Activated CD8-positive, alpha-beta memory T cell treated with anti-CD3 and anti-CD28 coated beads, Interleukin-2, amount 50 U/mL, for 24 hours (primary cell): Measurements from ENCODE around the gene TENM4.
"Not testable (repeated sequence)": the region's sequence is repeated elsewhere in the genome, so short reads cannot be mapped to it uniquely, and the experiment has no call there.

Source experiments
- DNase-seq: peaks from one replicate; pipeline ENCODE4 v3.0.0-alpha.2; 2020; ENCODE audit errors: extremely low read depth

Gene TENM4

DNA sequence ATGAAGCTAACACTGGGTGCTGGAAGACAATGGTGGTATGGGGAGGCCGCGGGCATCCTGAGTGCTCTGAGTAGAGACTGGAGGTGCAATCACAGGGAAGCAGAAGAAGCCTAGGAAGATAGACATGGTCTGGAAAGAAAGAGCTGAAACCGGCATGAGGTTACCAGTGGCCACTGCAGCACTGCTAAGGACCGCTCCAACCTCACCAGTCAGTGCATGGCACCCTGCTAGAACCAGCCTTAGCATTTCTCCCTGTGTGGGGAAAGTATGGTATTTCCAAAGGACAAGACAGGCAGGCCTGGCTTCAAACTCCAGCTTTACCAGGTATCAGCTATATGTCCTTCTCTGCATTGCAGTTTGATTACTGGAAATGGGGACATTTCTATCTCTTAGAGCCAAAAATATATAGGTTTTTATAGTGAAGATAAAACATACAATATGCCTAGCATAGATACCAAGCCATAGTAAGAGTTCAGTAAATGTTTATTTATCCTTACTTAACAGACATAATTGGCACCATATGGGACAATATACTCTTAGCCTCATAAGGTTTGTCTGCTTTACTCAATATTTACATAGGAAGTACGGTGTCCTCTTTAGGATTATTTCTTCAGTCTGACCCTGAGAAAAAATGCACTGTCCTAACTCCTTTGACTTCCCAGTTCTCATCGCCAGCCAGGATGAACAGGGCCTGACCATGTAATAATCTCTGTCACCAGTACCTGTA is 231.1 kb downstream of the TENM4 start:
- no peak for DNase-seq

DNA sequence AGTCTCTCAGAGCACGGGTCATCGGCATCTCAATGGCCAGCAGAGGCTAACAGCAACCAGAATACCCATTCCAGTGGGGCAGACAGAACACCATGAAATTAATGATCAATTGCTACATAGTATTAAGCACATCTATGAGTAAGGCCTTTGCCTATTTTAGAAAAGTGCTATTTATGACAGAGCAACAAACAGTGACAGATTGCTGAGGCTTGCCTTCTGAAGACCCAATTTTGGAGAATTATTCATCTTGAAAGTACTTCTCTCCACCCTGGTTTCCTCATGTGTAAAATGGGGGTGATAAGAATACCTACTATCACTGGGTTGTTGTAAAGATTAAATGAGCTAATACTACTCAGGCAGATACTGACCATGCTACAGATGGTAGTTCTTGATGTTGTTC is 232.7 kb downstream of the TENM4 start:
- DNase-seq: no peak

DNA sequence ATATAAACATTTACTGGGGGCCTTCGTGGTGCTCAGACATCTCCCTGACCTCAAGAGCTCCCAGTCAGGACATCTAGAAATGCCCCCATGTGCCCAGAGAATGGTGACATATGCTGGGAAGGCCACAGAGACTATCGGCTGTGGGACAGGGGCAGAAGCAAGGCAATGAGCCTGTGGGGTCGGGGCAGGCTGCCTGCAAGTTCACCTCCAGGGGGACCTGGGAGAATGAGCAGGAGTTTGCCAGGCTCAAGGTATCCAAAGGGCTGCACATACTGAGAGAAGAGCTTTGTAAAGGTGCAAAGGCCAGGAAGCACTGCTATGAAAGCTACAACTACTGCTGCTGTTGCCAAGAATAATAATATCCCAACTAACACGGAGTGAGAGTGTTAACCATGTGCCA is 233.9 kb downstream of the TENM4 start:
- no peak for DNase-seq

DNA sequence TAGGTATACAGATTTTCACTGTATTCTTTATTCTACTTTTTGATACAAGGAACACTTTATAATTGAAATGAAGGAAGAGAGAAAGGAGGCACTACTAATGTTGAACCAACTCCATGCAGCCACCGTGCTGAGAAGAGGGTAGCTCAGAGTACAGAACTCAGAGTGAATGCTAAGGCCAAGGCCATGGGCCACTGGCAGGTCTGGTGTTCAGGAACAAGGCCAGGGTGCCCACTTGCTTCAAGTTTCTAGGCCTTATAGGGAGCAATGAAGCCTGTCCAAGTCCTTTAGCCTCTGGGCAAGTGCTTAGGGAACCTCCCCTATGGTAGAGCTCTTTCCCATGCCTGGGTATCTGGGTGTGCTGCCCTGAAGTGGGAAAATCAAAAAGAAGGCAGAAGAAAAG is 235.0 kb downstream of the TENM4 start:
- no peak for DNase-seq

DNA sequence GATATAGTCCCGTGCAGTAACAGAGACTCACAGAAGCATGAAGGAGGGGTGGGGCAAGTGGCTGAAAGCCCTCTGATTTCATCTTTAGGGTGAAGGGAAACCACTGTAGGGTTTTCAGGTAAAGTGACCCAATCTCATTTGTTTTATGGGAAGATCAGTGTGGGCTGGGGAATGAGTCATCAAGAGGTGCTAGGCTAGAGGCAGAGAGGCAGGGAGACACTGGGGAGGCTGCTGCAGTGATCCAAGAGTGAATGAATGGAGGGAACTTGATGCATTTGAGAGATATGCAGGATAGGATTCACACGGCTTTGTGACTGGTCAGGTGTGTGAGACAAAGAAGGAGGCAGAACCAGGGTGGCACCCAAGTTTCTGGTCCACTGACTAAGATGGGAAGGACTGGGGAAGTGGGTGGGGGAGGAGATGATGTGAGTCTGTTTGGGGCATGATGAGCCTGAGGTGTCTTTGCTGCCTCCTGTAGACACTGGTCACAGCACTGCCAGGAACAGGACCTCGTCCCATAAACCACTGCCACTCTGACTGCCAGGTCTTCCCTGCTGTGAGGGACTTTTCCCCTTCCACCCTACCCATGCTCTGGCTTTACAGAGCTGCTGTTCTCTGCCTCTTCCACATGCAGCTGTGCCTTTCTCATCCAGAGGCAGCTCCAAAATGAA is 239.0 kb downstream of the TENM4 start:
- DNase-seq: no peak

DNA sequence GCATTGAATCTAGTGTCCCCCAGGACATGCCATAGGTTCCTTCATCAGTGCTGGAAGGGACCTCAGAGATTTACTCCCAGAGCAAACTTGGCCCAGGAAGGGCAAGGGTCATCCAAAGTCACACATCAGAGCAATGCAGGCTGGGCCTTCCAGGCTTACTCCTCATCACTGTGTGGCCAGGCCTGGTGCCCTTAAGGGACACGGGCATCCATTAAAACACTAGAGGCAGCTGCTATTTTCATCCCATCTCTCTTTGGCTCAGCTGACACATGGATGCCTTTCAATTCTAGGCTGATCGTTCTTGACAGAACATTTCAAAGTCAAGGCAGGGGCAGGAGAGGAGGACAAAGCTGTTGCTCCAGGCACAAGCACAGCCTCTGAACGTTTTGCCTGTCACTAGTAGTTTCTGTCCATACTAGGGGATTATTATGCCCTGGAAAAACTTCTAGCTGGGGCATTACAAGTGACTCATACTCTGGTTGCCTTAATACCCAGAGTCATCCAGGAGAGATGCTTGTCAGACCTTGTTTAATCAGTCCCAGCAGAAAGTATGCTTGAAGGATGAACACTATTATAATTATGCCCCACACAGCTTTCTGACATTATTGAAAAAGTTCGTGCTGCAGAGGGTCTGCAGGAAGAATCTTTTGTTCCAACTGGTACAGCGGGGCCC is 240.3 kb downstream of the TENM4 start:
- DNase-seq: no peak

DNA sequence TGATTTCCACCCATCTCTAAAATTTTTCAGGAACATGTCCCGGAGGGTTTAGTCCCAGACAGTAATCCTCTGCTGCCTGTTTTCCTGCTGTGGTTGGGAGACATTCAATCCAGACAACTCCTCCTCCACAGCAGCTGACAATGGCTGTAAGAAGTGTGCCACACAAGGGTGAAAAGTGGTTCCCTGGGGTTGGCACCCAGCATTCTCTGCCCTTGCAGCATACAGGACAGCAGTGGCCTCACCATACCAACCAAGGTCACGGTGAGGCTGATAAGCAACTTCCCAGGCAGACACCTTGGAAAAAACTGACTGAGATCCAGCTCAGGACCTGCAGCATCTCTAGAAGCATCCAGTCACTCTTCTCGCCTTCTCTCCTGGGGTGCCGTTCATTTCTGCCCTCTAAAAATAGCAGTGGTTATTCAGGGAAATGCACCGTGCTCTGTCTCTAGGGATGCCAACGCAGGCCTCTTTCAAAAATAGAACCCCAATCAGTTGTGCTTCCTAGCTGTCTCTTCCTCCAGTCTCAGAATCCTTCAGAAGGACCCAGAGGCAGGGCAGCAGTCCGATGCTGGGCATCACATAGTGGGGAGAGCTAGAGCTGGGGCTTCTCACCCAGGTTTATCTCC is 241.0 kb downstream of the TENM4 start:
- no peak for DNase-seq

DNA sequence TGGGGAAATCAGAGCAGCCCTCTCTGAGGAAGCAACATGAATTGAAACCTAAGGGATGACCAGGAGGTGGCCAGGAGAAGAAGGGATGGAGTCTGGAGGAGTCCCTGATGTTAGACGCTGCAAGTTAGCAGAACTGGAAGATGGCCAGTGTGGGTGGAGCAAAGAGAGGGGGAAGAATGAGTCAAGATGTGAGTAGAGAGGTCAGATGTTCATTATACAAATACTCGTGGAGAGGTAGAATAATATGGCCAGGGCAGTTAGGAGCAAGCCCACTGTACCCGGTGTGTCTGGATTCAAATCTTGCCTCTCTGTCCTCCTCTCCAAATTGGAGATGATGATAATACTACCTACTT is 242.0 kb downstream of the TENM4 start:
- no peak for DNase-seq

DNA sequence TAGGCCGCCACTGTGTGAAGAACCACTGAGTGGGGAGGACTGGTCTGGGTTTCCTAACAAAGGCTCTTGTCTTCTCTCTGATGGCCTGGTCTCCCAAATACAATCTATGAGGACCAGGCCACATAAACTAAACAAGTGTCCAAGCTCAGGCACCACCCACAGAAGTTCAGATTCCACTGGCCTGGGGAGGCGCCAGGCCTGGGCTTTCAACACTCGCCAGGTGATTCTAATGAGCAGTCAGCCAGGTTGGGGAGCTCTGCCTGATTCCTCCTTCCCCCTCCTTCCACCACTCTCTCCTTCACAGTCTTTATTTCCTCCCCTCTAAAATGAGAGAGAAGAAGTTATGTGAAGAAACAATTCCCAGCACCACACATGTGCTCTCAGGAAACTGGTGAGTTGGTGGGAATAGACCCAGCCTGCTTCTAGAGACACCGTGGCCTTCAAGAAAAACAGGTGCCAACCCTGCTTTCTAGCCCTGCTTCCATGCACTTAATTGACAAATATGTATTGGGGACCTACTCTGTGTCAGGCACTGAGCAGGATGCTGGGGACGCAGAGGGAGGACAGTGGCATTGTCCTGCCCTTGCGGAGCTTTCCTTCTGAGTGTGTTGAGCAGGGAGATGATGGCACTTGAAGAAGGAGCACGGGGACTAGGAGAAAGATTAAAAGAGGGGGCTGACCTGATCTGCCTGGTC is 242.5 kb downstream of the TENM4 start:
- DNase-seq: no peak

DNA sequence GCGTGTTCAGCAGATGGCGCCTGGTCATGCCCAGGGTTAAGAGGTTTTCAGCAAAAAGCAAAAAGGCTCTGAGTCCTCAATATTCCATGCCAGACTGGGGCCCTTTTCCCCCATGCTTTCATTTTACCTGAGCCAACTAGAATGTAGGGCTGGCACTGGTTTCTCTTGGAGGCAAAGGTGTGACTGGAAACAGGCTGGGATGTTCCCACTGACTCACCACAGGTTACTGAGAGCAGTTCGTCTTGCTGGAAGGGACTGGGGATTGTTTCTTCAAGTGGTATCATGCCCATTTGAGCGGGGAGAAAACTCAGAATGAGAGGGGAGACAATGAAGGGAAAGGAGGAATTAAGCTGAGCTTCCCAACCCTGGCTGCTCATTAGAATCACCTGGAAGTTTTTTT is 243.9 kb downstream of the TENM4 start:
- no peak for DNase-seq

DNA sequence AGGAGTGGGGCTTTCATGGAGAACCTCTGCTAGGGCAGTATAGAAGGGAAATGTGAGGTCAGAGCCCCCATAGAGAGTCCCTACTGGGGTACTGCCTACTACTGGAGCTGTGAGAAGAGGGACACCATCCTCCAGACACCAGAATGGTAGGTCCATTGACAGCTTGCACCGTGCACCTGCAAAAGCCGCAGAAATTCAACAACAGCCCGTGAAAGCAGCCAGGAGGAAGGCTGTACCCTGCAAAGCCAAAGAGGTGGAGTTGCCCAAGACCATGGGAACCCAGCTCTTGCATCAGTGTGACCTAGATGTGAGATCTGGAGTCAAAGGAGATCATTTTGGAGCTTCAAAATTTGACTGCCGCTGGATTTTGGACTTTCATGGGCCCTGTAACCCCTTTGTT is 245.6 kb downstream of the TENM4 start:
- DNase-seq: no peak

DNA sequence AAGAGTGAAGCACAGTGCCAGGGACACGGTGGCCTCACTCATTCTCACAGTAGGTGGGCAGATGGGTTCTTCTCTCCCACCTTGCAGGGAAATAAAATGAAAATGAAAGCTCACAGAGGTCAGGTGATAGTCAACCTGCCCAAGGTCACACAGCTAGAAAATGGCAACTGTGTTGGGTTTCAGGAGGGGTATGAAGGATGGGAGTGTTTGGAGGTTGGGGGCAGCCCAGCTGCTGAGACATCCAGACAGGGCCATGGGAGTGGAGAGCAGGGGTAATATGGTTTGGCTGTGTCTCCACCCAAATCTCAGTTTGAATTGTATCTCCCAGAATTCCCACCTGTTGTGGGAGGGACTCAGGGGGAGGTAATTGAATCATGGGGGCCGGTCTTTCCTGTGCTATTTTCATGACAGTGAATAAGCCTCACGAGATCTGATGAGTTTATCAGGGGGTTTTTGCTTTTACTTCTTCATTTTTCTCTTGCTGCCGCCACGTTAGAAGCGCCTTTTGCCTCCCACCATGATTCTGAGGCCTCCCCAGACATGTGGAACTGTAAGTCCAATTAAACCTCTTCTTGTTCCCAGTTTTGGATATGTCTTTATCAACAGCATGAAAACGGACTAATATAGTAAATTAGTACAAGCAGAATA is 247.0 kb downstream of the TENM4 start:
- DNase-seq: no peak

DNA sequence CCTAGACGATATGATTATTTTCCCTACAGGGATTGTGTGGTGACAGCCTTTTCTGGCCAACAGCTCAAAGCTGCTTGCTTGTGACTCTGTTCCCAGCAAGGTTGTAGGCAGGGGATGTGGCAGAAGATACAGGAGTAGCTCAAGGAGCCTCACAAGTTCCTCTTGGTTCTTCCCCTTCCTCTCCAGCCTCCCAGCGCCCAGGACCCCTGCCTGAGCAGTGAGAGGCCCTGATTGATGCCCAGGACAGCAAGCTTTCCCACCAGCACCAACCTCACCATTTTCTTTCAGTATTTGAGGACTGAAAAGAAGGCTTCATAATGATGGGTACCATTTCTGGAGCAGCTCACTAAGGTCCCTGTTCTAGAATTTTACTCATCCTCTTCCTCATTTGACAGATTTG is 248.0 kb downstream of the TENM4 start:
- DNase-seq: no peak

DNA sequence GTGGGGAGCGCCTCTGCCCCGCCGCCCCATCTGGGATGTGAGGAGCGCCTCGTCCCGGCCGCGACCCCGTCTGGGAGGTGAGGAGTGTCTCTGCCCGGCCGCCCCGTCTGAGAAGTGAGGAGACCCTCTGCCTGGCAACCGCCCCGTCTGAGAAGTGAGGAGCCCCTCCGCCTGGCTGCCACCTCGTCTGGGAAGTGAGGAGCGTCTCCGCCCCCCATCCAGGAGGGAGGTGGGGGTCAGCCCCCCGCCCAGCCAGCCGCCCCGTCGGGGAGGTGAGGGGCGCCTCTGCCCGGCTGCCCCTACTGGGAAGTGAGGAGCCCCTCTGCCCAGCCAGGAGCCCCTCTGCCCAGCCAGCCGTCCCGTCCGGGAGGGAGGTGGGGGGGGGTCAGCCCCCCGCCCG is 249.1 kb downstream of the TENM4 start:
- DNase-seq: not testable (repeated sequence)

DNA sequence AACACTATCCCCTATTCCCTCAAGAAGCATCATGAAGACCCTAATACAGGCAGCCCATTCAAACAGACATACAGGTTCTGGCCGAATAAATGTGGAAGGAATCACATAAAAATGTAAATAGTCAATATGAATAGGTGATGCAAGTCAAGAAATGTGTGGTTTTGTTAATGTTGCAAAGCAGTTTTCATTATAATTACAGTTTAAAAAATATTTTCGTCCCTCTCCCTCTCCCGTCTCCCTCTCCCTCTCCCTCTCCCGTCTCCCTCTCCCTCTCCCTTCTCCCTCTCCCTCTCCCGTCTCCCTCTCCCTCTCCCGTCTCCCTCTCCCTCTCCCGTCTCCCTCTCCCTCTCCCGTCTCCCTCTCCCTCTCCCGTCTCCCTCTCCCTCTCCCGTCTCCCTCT is 250.3 kb downstream of the TENM4 start:
- not testable (repeated sequence) for DNase-seq

DNA sequence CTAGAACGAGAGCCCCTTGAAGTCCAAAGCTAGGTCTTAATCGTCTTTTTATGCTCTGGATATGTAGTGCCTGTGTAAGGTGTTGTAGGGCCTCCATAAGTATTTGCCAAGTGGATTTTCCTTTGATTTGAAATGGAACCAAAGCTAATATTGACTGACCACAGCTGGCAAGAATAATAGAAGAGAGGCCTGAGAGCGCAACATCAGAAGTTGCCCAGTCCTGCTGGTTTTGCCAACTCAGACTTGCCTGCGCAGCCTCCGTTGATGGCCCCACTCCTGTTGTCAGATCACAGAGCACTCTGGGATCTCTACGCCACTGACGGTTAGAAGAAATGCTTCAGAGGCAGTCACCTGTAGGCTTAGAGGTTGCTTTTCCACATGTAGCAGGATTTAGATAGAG is 251.2 kb downstream of the TENM4 start:
- no peak for DNase-seq

DNA sequence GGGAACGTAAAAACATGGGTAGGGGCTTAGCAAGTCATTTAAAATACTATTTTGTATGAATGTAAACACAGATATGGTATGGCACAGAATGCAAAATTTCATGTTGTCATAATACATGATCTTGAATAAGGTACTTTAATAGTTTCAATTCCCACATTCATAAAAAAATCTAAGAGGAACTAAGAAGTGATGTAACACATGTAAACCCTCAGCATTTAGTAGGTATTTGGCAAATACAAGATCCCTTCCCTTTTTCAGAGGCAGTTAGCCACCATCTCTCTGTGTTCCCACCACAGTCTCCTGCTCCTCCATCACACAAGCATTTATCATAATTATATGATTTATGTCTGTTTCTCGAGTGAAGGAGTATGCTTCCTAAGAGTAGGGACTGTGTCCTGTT is 251.8 kb downstream of the TENM4 start:
- no peak for DNase-seq

DNA sequence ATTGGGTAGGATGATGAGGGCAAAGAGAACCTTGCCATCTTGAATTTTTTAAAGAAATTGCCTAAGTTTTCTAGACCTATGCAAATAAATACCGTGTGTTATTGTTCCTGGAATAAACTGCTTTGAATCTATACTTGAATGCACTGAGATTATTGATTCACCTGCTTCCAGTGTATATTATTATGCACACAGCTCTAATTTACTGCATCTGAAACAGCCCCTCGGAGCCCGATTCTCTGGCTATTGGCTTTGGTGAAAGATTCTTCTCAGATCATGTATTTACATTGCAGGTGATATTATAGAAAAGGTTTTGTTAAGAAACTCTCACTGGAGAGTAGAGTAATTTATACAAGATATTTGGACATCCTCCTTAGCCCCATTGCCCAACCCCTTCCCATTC is 254.2 kb downstream of the TENM4 start:
- DNase-seq: no peak

DNA sequence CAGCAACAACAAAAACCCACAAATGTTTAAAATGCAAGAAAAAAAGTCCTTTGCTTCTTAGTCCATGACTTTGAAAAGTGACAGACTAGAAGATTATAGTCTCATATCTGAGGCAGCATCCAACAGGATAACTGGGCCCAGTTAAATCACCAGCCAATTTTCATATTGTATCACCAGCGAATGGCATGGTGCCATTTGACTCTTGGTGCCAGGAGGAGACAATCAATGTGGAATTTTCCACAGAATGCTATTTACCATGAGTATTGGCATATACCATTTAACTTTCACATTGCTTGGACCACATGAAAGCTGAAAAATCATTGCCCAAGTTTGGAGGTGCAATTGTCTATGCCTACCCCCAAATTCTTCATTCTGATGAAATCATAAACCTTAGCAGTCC is 255.5 kb downstream of the TENM4 start:
- no peak for DNase-seq

DNA sequence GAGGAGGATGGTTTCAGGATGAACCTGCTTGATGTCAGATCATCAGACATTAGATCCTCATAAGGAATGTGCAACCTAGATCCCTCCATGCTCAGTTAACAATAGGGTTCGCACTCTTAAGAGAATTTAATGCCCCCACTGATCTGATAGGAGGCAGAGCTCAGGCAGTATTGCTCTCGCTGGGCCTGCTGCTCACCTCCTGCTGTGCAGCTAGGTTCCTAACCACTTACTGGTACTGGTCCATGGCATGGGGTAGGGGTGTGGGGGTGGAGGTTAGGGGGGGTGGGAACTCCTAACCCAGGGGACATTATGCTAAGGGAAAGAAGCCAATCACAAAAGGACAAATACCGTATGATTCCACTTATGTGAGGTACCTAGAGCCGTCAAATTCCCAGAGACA is 256.5 kb downstream of the TENM4 start:
- DNase-seq: no peak

DNA sequence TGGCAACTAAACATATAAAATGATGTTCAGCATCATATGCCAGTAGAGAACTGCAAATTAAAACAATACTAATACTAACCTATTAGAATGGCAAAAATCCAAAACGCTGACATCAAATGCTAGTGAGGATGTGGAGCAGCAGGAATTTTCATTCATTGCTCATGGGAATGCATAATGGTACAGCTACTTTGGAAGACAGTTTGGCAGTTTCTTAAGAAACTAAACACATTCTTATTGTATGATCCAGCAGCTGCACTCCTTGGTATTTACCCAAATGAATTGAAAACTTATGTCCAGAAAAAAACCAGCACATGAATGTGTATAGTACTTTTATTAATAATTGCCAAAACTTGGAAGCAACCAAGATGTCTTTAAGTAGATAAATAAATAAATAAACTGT is 258.0 kb downstream of the TENM4 start:
- no peak for DNase-seq

DNA sequence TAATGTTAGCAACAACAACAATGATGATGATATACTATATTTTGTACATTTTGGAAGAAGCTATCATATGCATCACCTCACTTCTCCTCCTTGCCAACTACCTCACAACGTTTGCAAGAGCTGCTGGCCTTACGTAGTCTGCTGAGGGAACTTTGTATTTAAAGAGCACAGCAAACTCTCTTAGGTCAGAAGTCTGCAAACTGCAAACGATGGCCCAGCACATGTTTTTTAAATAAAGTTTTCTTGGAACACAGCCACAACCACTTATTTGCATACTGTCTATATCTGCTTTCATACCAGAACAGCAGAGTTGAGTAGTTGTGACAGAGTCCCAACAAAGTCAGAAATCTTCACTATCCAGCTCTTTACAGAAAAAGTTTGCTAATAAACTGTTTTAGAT is 261.7 kb downstream of the TENM4 start:
- no peak for DNase-seq
